HepG2 (cell line): ENCODE measurements around the gene TPPP2. TPM values are rescaled to one million over a fixed set of nuclear protein-coding genes. Genes with fewer than 3 reads are reported as not detected.
A peak's percentile ranks its signal among the peaks of the same experiment; 100 is the strongest.

Experiments
- ATAD3A ChIP-seq: sonication (generic); formaldehyde crosslinking; IDR thresholded peaks from 2 replicates; pipeline ENCODE4 v1.4.0; 2020; ENCODE audit warnings: missing genetic modification reagents
- GTF3A ChIP-seq: sonication (generic); formaldehyde crosslinking; conservative IDR thresholded peaks from 2 replicates; pipeline ENCODE4 v1.4.0; 2020; ENCODE audit warnings: mild to moderate bottlenecking, missing genetic modification reagents
- HDAC2 ChIP-seq: sonication (generic); formaldehyde crosslinking; IDR thresholded peaks from 2 replicates; pipeline ENCODE4 v1.4.0; 2020; ENCODE audit warnings: missing genetic modification reagents
- HMG20B ChIP-seq: conservative IDR thresholded peaks from 2 replicates; pipeline ENCODE4 v1.6.1; 2016; ENCODE audit warnings: missing genetic modification reagents, missing compliant biosample characterization
- HNF4A ChIP-seq: sonication (generic); formaldehyde crosslinking; IDR thresholded peaks from 2 replicates; pipeline ENCODE4 v1.4.0; 2020; ENCODE audit warnings: missing genetic modification reagents
- KLF15 ChIP-seq: sonication (generic); formaldehyde crosslinking; IDR thresholded peaks from 2 replicates; pipeline ENCODE4 v1.8.1; 2023; ENCODE audit warnings: borderline replicate concordance, mild to moderate bottlenecking, inconsistent platforms, missing genetic modification reagents, mixed read lengths
- MEIS1 ChIP-seq: sonication (generic); formaldehyde crosslinking; IDR thresholded peaks from 2 replicates; pipeline ENCODE4 v1.9.0; 2021; ENCODE audit warnings: mild to moderate bottlenecking, missing genetic modification reagents, moderate library complexity, borderline replicate concordance
- NFIB ChIP-seq: sonication (generic); formaldehyde crosslinking; IDR thresholded peaks from 2 replicates; pipeline ENCODE4 v1.9.0; 2021; ENCODE audit warnings: missing genetic modification reagents, mild to moderate bottlenecking, borderline replicate concordance
- NR2F6 ChIP-seq, 2 experiments: IDR thresholded peaks; 2 replicates each; pipeline ENCODE4 v1.6.1; 2016; ENCODE audit warnings: antibody characterized with exemption in 1 of 2, mild to moderate bottlenecking in 1 of 2
- POLR2AphosphoS5 ChIP-seq: IDR thresholded peaks from 2 replicates; pipeline ENCODE4 v1.6.1; 2012; ENCODE audit warnings: low read depth, low read length
- WIZ ChIP-seq: sonication (generic); formaldehyde crosslinking; IDR thresholded peaks from 2 replicates; pipeline ENCODE4 v1.5.1; 2020; ENCODE audit warnings: mild to moderate bottlenecking, missing genetic modification reagents
- ZBTB7B ChIP-seq: sonication (generic); formaldehyde crosslinking; IDR thresholded peaks from 2 replicates; pipeline ENCODE4 v1.4.0; 2020; ENCODE audit warnings: missing genetic modification reagents
- ZNF563 ChIP-seq: sonication (generic); formaldehyde crosslinking; IDR thresholded peaks from 2 replicates; pipeline ENCODE4 v1.8.0; 2022; ENCODE audit warnings: mild to moderate bottlenecking, moderate library complexity, missing genetic modification reagents
- ZNF572 ChIP-seq: sonication (generic); formaldehyde crosslinking; IDR thresholded peaks from 2 replicates; pipeline ENCODE4 v1.5.1; 2020; ENCODE audit warnings: mild to moderate bottlenecking, missing genetic modification reagents
- ZNF597 ChIP-seq: sonication (generic); formaldehyde crosslinking; IDR thresholded peaks from 2 replicates; pipeline ENCODE4 v1.5.0; 2020; ENCODE audit warnings: missing genetic modification reagents
- polyA plus RNA-seq, 8 experiments: library from polyadenylated mRNA; depleted of rRNA in 3 of 8; stranded (reverse) in 7 of 8; unstranded in 1 of 8; fragments of >200 nt; fragmentation: Illumina TruSeq in 4 of 8; extraction: Trizol in 4 of 8; gene quantifications; 2 replicates each; pipeline versions ENCODE4 v1.2.1 to v1.2.3, GENCODE V29; 2011 to 2016; ENCODE audit warnings: low read depth in 4 of 8, missing spikeins in 1 of 8, mixed read lengths in 1 of 8; ENCODE audit not compliant: insufficient read depth in 1 of 8
- total RNA-seq, 5 experiments: library from RNA; depleted of rRNA; stranded (reverse); fragments of >200 nt; fragmentation: Illumina TruSeq; extraction: Trizol; gene quantifications; 2 replicates each; pipeline ENCODE4 v1.2.3, GENCODE V29; 2016; ENCODE audit warnings: low read depth in 1 of 5
- TF ChIP-seq, protein P1 (sequence below): sonication (generic); formaldehyde crosslinking; IDR thresholded peaks from 2 replicates; pipeline ENCODE4 v1.5.0; 2020; ENCODE audit warnings: mild to moderate bottlenecking, missing genetic modification reagents, borderline replicate concordance
- TF ChIP-seq, protein P2 (sequence below): sonication (generic); formaldehyde crosslinking; IDR thresholded peaks from 2 replicates; pipeline ENCODE4 v1.9.0; 2021; ENCODE audit warnings: mild to moderate bottlenecking, missing genetic modification reagents

TPPP2 gene
- total and polyA plus RNA-seq, 2 of the 13 experiments (the other 11 are each of a cell fraction or from before 2014, with no cell fraction given) = 0.58 to 4.2 TPM

- TF ChIP-seq, protein P1, sequence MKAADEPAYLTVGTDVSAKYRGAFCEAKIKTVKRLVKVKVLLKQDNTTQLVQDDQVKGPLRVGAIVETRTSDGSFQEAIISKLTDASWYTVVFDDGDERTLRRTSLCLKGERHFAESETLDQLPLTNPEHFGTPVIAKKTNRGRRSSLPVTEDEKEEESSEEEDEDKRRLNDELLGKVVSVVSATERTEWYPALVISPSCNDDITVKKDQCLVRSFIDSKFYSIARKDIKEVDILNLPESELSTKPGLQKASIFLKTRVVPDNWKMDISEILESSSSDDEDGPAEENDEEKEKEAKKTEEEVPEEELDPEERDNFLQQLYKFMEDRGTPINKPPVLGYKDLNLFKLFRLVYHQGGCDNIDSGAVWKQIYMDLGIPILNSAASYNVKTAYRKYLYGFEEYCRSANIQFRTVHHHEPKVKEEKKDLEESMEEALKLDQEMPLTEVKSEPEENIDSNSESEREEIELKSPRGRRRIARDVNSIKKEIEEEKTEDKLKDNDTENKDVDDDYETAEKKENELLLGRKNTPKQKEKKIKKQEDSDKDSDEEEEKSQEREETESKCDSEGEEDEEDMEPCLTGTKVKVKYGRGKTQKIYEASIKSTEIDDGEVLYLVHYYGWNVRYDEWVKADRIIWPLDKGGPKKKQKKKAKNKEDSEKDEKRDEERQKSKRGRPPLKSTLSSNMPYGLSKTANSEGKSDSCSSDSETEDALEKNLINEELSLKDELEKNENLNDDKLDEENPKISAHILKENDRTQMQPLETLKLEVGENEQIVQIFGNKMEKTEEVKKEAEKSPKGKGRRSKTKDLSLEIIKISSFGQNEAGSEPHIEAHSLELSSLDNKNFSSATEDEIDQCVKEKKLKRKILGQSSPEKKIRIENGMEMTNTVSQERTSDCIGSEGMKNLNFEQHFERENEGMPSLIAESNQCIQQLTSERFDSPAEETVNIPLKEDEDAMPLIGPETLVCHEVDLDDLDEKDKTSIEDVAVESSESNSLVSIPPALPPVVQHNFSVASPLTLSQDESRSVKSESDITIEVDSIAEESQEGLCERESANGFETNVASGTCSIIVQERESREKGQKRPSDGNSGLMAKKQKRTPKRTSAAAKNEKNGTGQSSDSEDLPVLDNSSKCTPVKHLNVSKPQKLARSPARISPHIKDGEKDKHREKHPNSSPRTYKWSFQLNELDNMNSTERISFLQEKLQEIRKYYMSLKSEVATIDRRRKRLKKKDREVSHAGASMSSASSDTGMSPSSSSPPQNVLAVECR (CRISPR knock-in tag) = 0 out of 2 replicates have a peak, but pooled peaks have one; percentile 27
- 0 out of 2 replicates have a peak, but pooled peaks have one; percentile 11 for TF ChIP-seq HMG20B (CRISPR knock-in tag)
- TF ChIP-seq ATAD3A (CRISPR knock-in tag) = no peak
- TF ChIP-seq HDAC2 (CRISPR knock-in tag) = 0 out of 2 replicates have a peak, but pooled peaks have one; percentile 36
- 0 out of 2 replicates have a peak, but pooled peaks have one; percentile 15 for TF ChIP-seq ZBTB7B
- TF ChIP-seq MEIS1 (CRISPR knock-in tag) = no peak
- TF ChIP-seq HNF4A (CRISPR knock-in tag) = peak; percentile 36; the same call in 1 of the 2 replicates
- TF ChIP-seq, protein P2, sequence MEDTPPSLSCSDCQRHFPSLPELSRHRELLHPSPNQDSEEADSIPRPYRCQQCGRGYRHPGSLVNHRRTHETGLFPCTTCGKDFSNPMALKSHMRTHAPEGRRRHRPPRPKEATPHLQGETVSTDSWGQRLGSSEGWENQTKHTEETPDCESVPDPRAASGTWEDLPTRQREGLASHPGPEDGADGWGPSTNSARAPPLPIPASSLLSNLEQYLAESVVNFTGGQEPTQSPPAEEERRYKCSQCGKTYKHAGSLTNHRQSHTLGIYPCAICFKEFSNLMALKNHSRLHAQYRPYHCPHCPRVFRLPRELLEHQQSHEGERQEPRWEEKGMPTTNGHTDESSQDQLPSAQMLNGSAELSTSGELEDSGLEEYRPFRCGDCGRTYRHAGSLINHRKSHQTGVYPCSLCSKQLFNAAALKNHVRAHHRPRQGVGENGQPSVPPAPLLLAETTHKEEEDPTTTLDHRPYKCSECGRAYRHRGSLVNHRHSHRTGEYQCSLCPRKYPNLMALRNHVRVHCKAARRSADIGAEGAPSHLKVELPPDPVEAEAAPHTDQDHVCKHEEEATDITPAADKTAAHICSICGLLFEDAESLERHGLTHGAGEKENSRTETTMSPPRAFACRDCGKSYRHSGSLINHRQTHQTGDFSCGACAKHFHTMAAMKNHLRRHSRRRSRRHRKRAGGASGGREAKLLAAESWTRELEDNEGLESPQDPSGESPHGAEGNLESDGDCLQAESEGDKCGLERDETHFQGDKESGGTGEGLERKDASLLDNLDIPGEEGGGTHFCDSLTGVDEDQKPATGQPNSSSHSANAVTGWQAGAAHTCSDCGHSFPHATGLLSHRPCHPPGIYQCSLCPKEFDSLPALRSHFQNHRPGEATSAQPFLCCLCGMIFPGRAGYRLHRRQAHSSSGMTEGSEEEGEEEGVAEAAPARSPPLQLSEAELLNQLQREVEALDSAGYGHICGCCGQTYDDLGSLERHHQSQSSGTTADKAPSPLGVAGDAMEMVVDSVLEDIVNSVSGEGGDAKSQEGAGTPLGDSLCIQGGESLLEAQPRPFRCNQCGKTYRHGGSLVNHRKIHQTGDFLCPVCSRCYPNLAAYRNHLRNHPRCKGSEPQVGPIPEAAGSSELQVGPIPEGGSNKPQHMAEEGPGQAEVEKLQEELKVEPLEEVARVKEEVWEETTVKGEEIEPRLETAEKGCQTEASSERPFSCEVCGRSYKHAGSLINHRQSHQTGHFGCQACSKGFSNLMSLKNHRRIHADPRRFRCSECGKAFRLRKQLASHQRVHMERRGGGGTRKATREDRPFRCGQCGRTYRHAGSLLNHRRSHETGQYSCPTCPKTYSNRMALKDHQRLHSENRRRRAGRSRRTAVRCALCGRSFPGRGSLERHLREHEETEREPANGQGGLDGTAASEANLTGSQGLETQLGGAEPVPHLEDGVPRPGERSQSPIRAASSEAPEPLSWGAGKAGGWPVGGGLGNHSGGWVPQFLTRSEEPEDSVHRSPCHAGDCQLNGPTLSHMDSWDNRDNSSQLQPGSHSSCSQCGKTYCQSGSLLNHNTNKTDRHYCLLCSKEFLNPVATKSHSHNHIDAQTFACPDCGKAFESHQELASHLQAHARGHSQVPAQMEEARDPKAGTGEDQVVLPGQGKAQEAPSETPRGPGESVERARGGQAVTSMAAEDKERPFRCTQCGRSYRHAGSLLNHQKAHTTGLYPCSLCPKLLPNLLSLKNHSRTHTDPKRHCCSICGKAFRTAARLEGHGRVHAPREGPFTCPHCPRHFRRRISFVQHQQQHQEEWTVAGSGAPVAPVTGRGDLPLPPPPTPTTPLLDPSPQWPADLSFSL (CRISPR knock-in tag) = 0 out of 2 replicates have a peak, but pooled peaks have one; percentile 50
- 0 out of 2 replicates have a peak, but pooled peaks have one; percentile 30 for TF ChIP-seq WIZ (CRISPR knock-in tag)
- no peak for TF ChIP-seq KLF15
- 0 out of 2 replicates have a peak, but pooled peaks have one; percentile 48 for TF ChIP-seq POLR2AphosphoS5
- no peak for TF ChIP-seq NFIB (CRISPR knock-in tag)
- TF ChIP-seq GTF3A (CRISPR knock-in tag) = no peak
- TF ChIP-seq NR2F6 (IDR thresholded peaks at IDR 0.05) = 0 out of 2 replicates have a peak, but pooled peaks have one; percentile 26
- TF ChIP-seq NR2F6 (CRISPR knock-in tag; IDR thresholded peaks at IDR 0.05) = no peak
- no peak for TF ChIP-seq ZNF572
- TF ChIP-seq ZNF563 = no peak
- TF ChIP-seq ZNF597 (CRISPR knock-in tag) = no peak
These were observed 30.8 kb downstream of the TPPP2 start (continued) for GRCh38 chr14:21060614-21061346.
